ENCODE measurements around the gene FMOD. TPM values are rescaled to one million over a fixed set of nuclear protein-coding genes. Genes with fewer than 3 reads are reported as not detected.
"Not testable (repeated sequence)": the region's sequence is repeated elsewhere in the genome, so short reads cannot be mapped to it uniquely, and the experiment has no call there.

Gene FMOD
- total and polyA plus RNA-seq, 3 experiments from 2014 or later = 0.51 to 1.2 TPM; not detected in 1

DNA sequence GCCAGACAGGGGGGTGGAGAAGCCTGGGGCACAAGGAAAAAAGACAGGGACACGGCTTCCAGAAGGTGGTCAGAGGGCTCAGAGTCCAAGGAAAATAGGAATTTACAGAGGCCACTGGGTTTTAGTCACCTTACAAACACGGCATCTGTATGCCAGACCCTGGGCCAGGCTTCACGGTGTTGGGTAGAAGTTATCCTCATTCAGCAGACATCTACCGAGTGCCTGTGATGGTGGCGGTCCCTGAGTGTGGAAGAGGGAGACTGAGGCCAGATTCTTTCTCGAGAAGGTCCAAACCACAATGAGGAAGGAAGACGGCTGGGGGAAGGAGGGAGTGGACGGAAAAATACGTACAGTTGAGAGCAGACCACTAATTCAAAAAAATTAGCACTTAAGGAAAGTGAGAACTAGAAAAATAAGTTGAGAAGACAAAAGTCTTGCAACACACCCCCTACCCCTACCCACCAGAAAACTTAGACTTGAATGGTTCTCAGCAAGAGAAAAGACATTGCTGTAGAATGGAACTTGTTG, 46.5 kb downstream of the FMOD start:
- H3K27ac Mint-ChIP-seq = peak overlapping the region; percentile 98 to 100 (median 99)
- POLR2A ChIA-PET = interaction anchor here (0.6 to 9.2 kb wide), 6 partner anchors 15 to 461 kb away, joined by 3 to 261 read pairs (median 4); partner anchors contain the start of gene LAX1
- peaks cover 52 to 58% (median 52%) of the 10 kb centered on the region in 3 donors for H3K4me1 Mint-ChIP-seq
- Histone ChIP-seq H3K36me3 (ENCODE audit: insufficient read depth, low read length) (peaks cover 25% of the 10 kb centered on the region), H3K9me3 (ENCODE audit: low read length) (no peaks in the 10 kb centered on the region), H3K4me1 (ENCODE audit: insufficient read depth, low read length) (peaks cover 34% of the 10 kb centered on the region), H3K4me3 (ENCODE audit: low read length) (peak overlapping the region; percentile 71), H3K27me3 (ENCODE audit: insufficient read depth, low read length, poor library complexity, severe bottlenecking) (no peaks in the 10 kb centered on the region), H3K27ac (ENCODE audit: low read depth, low read length) (peak overlapping the region; percentile 98)
- peak overlapping the region; percentile 87 to 99 (median 97) for H3K4me3 Mint-ChIP-seq
- peaks cover 0 to 12% of the 10 kb centered on the region in 2 donors for H3K27me3 Mint-ChIP-seq
- DNase-seq = peak in 1 of 5 donors; percentile 48
- CTCF ChIA-PET = interaction anchor here (1.0 to 9.0 kb wide), 6 partner anchors 9 to 37 kb away, joined by 4 to 116 read pairs (median 84); no protein-coding TSS in a partner anchor
- no peaks in the 10 kb centered on the region for H3K9me3 Mint-ChIP-seq
- peaks cover 22 to 40% (median 24%) of the 10 kb centered on the region in 3 donors for H3K36me3 Mint-ChIP-seq

DNA sequence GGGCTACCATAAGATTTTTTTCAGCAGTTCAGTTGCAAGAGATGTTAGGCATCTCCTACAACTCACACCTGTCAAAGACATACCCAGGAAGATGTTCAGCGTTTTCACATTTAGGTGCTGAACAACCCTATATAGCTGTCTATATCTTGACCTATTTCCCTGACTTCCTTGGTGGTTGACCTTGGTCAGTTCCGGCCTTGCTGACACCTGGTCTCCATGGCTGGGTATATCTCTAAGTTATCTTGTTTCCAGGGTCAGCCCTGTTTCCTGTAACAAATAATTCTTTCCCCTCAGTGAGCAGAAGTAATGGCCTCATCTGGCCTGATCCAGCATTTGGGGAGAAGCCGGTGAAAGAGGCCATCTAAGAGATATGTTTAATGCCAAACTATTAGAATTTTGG, 48.0 kb downstream of the FMOD start:
- H3K4me3 ChIP-seq (ENCODE audit: low read length) = no peak overlapping the region
- ChIA-PET CTCF (no interaction called here), POLR2A (no interaction called here)
- Mint-ChIP-seq H3K9me3 (no peaks in the 10 kb centered on the region), H3K4me1 (peaks cover 36 to 51% (median 37%) of the 10 kb centered on the region in 3 donors), H3K4me3 (peak overlapping the region in 2 of 7 donors; percentile 87 to 99), H3K36me3 (peaks cover 11 to 25% (median 13%) of the 10 kb centered on the region in 3 donors), H3K27me3 (peaks cover 0 to 12% of the 10 kb centered on the region in 2 donors), H3K27ac (peak overlapping the region in 7 of 8 donors; percentile 68 to 100 (median 99))
- H3K9me3 ChIP-seq (ENCODE audit: low read length) = no peaks in the 10 kb centered on the region
- no peak overlapping the region for H3K27ac ChIP-seq (ENCODE audit: low read depth, low read length)
- DNase-seq = no peak
- peaks cover 27% of the 10 kb centered on the region for H3K4me1 ChIP-seq (ENCODE audit: insufficient read depth, low read length)
- H3K27me3 ChIP-seq (ENCODE audit: insufficient read depth, low read length, poor library complexity, severe bottlenecking) = no peaks in the 10 kb centered on the region
- H3K36me3 ChIP-seq (ENCODE audit: insufficient read depth, low read length) = peaks cover 11% of the 10 kb centered on the region

DNA sequence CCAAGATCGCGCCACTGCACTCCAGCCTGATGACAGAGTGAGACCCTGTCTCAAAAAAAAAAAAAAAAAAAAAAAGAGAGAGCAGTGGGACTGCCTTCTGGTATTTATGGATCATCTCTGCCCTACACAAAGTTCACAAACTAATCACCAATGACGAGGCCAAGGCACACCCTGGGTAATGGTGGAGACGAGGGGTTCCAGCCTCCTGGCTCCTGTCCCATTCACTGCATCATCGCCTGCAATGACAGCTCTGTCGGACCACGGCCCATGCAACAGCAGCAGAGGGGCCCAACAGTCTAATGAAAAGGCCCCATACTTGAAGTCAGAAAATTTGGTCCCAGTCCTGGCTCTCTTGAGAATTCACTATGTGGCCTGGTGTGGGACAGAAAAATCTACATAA, 48.5 kb downstream of the FMOD start:
- Histone ChIP-seq H3K27me3 (ENCODE audit: insufficient read depth, low read length, poor library complexity, severe bottlenecking) (no peaks in the 10 kb centered on the region), H3K4me3 (ENCODE audit: low read length) (no peak overlapping the region), H3K9me3 (ENCODE audit: low read length) (no peaks in the 10 kb centered on the region), H3K4me1 (ENCODE audit: insufficient read depth, low read length) (peaks cover 23% of the 10 kb centered on the region), H3K27ac (ENCODE audit: low read depth, low read length) (no peak overlapping the region), H3K36me3 (ENCODE audit: insufficient read depth, low read length) (peaks cover 7% of the 10 kb centered on the region)
- no peaks in the 10 kb centered on the region for H3K9me3 Mint-ChIP-seq
- peak overlapping the region in 1 of 7 donors; percentile 99 for H3K4me3 Mint-ChIP-seq
- CTCF ChIA-PET = interaction anchor here (1.7 kb wide), 1 partner anchor 25 kb away, joined by 4 read pairs; no protein-coding TSS in a partner anchor
- H3K27ac Mint-ChIP-seq = peak overlapping the region in 7 of 8 donors; percentile 68 to 100 (median 99)
- POLR2A ChIA-PET = interaction anchor here (0.9 kb wide), 1 partner anchor 24 kb away, joined by 3 read pairs; no protein-coding TSS in a partner anchor
- no peak for DNase-seq
- H3K36me3 Mint-ChIP-seq = peaks cover 7 to 21% (median 9%) of the 10 kb centered on the region in 3 donors
- peaks cover 32 to 46% (median 32%) of the 10 kb centered on the region in 3 donors for H3K4me1 Mint-ChIP-seq
- peaks cover 0 to 11% of the 10 kb centered on the region in 2 donors for H3K27me3 Mint-ChIP-seq

DNA sequence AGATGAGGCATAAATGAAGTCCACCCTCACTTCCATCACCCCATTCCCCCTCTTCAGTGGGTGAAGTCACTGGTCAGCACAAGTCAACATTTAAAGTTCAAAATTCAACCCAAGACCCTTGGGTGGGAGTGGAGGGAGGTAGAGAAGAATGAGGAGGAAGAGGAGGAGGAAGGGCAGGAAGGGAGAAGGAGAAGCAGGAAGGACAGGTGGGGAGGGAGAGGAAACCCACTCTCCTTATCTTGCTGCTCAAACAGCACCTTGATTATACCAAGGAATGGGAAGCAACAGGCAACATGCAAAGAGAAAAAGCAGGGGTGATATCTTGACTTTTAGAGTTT, 49.6 kb downstream of the FMOD start:
- POLR2A ChIA-PET = no interaction called here
- H3K27ac ChIP-seq (ENCODE audit: low read depth, low read length) = no peak overlapping the region
- peaks cover 23% of the 10 kb centered on the region for H3K4me1 ChIP-seq (ENCODE audit: insufficient read depth, low read length)
- CTCF ChIA-PET = interaction anchor here (1.3 to 2.4 kb wide), 3 partner anchors 24 to 28 kb away, joined by 3 to 6 read pairs (median 4); no protein-coding TSS in a partner anchor
- Mint-ChIP-seq H3K27ac (peak overlapping the region in 2 of 8 donors; percentile 17 to 45), H3K9me3 (no peaks in the 10 kb centered on the region), H3K4me1 (peaks cover 28 to 43% (median 31%) of the 10 kb centered on the region in 3 donors), H3K4me3 (no peak overlapping the region), H3K36me3 (peaks cover 0 to 9% (median 0%) of the 10 kb centered on the region in 3 donors), H3K27me3 (peaks cover 0 to 10% of the 10 kb centered on the region in 2 donors)
- DNase-seq = no peak
- no peak overlapping the region for H3K4me3 ChIP-seq (ENCODE audit: low read length)
- no peaks in the 10 kb centered on the region for H3K27me3 ChIP-seq (ENCODE audit: insufficient read depth, low read length, poor library complexity, severe bottlenecking)
- H3K36me3 ChIP-seq (ENCODE audit: insufficient read depth, low read length) = no peaks in the 10 kb centered on the region
- no peaks in the 10 kb centered on the region for H3K9me3 ChIP-seq (ENCODE audit: low read length)

DNA sequence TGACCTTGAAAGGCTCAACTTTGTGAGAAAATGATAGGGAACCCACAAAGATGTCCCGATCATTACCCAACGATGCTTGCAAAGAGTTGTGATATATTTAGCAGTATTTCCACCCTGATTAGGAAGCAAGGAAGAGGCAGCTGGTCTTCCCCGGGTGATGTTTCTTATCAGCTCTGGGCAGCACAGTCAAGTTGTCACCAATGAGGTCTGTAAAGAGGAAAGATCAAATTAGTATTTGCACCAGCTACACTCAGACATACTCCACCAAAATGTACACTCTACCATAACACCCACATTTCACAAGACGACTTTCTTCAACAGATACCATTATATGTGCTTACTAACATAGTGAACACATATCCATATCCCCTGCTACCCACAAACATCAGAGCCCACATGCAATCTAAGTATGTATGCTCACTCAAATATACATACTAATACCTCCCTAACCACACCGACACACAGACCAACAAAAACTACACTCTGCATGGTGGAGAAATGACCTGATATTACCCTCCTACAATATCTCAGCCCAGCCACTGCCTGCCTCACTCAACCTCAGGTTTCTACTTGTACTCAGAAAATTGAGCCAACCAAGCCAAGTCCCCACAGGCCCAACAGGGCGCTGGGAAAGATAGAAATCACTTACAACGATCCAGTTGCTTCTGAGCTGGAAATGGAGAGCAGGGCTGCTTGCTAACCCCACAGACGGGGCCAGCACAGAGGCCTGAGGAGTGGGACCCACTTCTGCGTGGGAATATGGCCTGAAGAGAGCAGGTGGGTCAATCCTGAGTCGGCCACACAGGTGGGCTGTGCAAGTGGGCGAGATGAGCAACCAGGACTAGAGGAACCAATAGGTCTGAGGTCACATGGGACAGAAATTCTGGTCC, 50.2 kb downstream of the FMOD start:
- Histone ChIP-seq H3K9me3 (ENCODE audit: low read length) (no peaks in the 10 kb centered on the region), H3K4me3 (ENCODE audit: low read length) (no peak overlapping the region), H3K4me1 (ENCODE audit: insufficient read depth, low read length) (peaks cover 23% of the 10 kb centered on the region), H3K36me3 (ENCODE audit: insufficient read depth, low read length) (no peaks in the 10 kb centered on the region), H3K27ac (ENCODE audit: low read depth, low read length) (no peak overlapping the region), H3K27me3 (ENCODE audit: insufficient read depth, low read length, poor library complexity, severe bottlenecking) (no peaks in the 10 kb centered on the region)
- peaks cover 0 to 3% (median 0%) of the 10 kb centered on the region in 3 donors for H3K36me3 Mint-ChIP-seq
- CTCF ChIA-PET = interaction anchor here (1.3 to 2.7 kb wide), 4 partner anchors 24 to 33 kb away, joined by 3 to 10 read pairs (median 5); no protein-coding TSS in a partner anchor
- peaks cover 30 to 47% (median 31%) of the 10 kb centered on the region in 3 donors for H3K4me1 Mint-ChIP-seq
- POLR2A ChIA-PET = interaction anchor here (1.8 kb wide), 1 partner anchor 11 kb away, joined by 5 read pairs; no protein-coding TSS in a partner anchor
- H3K4me3 Mint-ChIP-seq = peak overlapping the region in 2 of 7 donors; percentile 38 to 44
- peaks cover 0 to 9% of the 10 kb centered on the region in 2 donors for H3K27me3 Mint-ChIP-seq
- no peaks in the 10 kb centered on the region for H3K9me3 Mint-ChIP-seq
- no peak for DNase-seq
- peak overlapping the region in 7 of 8 donors; percentile 9 to 78 (median 45) for H3K27ac Mint-ChIP-seq

DNA sequence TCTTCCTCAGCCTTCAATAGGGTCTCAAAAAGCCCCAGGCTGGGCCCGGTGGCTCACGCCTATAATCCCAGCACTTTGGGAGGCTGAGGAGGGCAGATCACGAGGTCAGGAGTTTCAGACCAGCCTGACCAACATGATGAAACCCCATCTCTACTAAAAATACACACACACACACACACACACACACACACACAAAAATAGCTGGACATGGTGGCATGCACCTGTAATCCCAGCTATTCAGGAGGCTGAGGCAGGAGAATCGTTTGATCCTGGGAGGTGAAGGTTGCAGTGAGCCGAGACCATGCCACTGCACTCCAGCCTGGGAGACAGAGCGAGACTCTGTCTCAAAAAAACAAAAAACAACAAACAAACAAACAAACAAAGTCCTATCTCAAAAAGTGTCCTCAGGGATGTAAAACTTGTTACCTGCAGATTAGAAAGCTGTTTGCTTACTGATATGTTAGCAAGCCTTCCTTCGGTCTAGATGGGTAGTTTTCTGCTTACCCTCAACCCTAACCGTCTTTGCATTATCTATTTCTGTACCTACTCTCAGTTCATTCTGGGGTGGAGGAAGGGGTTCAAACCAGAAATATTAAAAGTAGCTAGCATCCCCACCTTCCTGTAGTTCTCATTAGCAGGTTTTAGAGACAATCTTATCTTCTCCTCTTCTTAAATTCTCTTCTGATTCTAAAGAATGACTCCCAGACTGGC, 51.0 kb downstream of the FMOD start:
- not testable (repeated sequence) for H3K27me3 ChIP-seq (ENCODE audit: insufficient read depth, low read length, poor library complexity, severe bottlenecking); H3K36me3 Mint-ChIP-seq; H3K4me3 Mint-ChIP-seq; DNase-seq; H3K27ac ChIP-seq (ENCODE audit: low read depth, low read length); H3K9me3 ChIP-seq (ENCODE audit: low read length); H3K27me3 Mint-ChIP-seq; H3K4me3 ChIP-seq (ENCODE audit: low read length); H3K9me3 Mint-ChIP-seq; H3K36me3 ChIP-seq (ENCODE audit: insufficient read depth, low read length)
- peaks cover 32 to 47% (median 32%) of the 10 kb centered on the region in 3 donors for H3K4me1 Mint-ChIP-seq
- peaks cover 21% of the 10 kb centered on the region for H3K4me1 ChIP-seq (ENCODE audit: insufficient read depth, low read length)
- peak overlapping the region in 2 of 8 donors; percentile 25 to 78 for H3K27ac Mint-ChIP-seq
- ChIA-PET CTCF (interaction anchor here (0.9 to 2.7 kb wide), 6 partner anchors 9 to 32 kb away, joined by 3 to 10 read pairs (median 3); no protein-coding TSS in a partner anchor), POLR2A (interaction anchor here (0.9 to 1.8 kb wide), 3 partner anchors 9 to 11 kb away, joined by 3 to 6 read pairs (median 5); no protein-coding TSS in a partner anchor)

DNA sequence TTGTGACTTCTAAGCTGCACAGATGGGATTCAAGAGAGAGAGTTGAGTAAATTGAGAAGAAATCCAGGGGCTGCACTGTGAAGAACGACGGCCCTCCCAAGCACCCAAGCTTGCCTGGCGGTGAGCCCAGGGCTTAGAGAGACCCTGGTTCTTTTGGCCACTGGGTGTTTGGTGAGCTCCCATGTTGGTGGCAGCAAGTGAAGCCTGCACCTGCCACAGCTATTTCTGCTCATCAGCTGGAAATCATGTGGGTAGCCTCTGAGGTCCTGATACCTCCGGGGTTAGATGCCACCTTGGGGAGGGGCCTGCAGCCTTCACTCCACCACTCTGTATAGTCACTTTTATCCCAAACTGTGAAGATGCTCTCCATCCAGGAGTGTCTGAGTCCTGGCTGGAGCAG, 51.8 kb downstream of the FMOD start:
- Histone ChIP-seq H3K27ac (ENCODE audit: low read depth, low read length) (no peak overlapping the region), H3K36me3 (ENCODE audit: insufficient read depth, low read length) (no peaks in the 10 kb centered on the region), H3K27me3 (ENCODE audit: insufficient read depth, low read length, poor library complexity, severe bottlenecking) (no peaks in the 10 kb centered on the region), H3K9me3 (ENCODE audit: low read length) (no peaks in the 10 kb centered on the region), H3K4me1 (ENCODE audit: insufficient read depth, low read length) (peaks cover 14% of the 10 kb centered on the region), H3K4me3 (ENCODE audit: low read length) (no peak overlapping the region)
- peaks cover 25 to 40% (median 25%) of the 10 kb centered on the region in 3 donors for H3K4me1 Mint-ChIP-seq
- no peak for DNase-seq
- H3K4me3 Mint-ChIP-seq = no peak overlapping the region
- no peaks in the 10 kb centered on the region for H3K9me3 Mint-ChIP-seq
- peaks cover 0 to 6% of the 10 kb centered on the region in 2 donors for H3K27me3 Mint-ChIP-seq
- CTCF ChIA-PET = interaction anchor here (0.9 to 2.7 kb wide), 6 partner anchors 8 to 32 kb away, joined by 3 to 10 read pairs (median 4); no protein-coding TSS in a partner anchor
- H3K27ac Mint-ChIP-seq = no peak overlapping the region
- H3K36me3 Mint-ChIP-seq = no peaks in the 10 kb centered on the region
- POLR2A ChIA-PET = interaction anchor here (0.9 to 1.8 kb wide), 3 partner anchors 9 to 11 kb away, joined by 3 to 6 read pairs (median 5); no protein-coding TSS in a partner anchor
